ENCODE data around the gene ENTPD7.

Gene ENTPD7

DNA sequence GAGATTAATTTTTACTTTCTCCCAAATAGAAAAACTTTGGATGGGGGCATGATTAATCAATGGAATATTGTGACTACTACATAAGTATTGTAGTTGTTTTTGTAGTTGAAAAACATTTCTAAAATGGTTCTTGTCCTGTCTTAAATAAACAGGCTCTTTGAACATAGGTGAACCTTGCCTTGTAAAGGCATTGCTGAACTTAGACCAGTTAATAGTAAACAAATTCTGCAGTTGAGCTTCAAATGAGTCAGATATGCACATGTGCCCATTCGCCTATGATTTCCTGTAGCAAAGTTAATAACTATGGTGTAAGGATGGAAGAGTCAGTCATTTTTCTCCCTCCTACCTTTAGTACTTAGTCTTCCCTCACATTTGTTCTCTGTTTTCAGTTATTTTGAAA lies 95.4 kb downstream of the ENTPD7 start:
- no peak for DNase-seq
